Activated CD4-positive, CD25-positive, alpha-beta regulatory T cell (primary cell): ENCODE data around the gene PYGM.

Experiments
- DNase-seq, 4 experiments: peaks; one replicate each; lab custom pipeline; 2025; lab: John Stamatoyannopoulos, UW

The PYGM gene

DNA sequence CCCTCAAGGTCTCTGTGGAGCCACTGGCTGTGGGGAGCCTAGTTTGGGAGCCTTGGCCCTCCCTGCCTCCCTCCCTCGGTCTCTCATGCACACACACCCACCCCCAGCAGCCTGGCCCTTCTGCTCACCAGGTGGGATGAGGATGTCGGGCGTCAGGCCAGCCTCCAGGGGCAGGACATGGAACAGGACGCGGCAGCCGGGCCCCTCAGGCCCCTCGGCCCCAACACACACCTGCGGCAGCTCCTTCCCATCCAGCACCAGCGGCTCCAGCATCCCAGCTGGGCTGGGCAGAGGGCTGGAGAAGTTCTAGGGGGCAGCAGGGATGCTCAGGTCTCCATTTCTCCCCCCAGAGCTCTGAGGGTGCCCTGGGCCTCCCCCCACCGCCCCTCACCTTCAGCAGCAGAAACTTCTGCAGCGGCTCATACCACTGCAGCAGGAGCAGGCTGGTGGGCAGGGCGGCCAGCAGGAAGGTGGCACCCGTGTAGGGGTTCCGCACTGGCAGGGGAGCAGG is 32.1 kb upstream of the PYGM start:
- DNase-seq, result no peak

DNA sequence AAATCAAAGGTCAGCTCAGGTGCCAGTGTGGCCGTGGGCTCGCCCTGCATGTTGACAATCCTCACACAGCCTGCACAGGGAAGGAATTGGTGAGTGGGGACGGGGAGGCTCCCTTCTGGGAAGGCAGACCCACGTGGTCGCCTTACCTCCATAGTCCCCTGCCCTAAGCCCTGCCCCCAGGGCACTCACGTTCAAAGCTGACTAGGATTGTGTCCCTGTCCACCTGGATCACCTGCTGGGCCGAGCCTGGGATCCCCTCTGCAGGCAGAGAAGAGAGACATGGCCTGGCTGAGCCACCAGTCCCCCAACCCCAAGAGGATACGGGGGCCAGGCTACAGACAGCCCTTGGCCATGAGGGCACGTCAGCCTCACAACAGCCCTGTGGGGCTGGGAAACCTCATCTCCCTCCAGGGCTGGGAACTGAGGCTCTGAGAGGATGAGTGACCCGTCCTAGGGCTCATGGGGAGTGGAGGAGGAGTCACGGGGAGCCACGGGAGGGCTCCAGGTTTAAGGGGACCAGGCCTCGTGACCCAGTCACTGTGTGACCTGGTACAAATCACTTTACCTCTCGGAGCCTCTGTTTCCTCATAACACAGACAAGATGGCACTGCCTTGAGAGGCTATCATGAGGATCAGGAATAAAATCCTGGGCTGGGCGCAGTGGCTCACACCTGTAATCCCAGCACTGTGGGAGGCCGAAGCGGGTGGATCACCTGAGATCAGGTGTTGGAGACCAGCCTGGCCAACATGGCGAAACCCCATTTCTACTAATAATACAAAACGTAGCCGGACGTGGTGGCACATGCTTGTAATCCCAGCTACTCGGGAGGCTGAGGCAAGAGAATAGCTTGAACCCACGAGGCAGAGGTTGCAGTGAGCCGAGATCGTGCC is 30.7 kb upstream of the PYGM start:
- no peak for DNase-seq

DNA sequence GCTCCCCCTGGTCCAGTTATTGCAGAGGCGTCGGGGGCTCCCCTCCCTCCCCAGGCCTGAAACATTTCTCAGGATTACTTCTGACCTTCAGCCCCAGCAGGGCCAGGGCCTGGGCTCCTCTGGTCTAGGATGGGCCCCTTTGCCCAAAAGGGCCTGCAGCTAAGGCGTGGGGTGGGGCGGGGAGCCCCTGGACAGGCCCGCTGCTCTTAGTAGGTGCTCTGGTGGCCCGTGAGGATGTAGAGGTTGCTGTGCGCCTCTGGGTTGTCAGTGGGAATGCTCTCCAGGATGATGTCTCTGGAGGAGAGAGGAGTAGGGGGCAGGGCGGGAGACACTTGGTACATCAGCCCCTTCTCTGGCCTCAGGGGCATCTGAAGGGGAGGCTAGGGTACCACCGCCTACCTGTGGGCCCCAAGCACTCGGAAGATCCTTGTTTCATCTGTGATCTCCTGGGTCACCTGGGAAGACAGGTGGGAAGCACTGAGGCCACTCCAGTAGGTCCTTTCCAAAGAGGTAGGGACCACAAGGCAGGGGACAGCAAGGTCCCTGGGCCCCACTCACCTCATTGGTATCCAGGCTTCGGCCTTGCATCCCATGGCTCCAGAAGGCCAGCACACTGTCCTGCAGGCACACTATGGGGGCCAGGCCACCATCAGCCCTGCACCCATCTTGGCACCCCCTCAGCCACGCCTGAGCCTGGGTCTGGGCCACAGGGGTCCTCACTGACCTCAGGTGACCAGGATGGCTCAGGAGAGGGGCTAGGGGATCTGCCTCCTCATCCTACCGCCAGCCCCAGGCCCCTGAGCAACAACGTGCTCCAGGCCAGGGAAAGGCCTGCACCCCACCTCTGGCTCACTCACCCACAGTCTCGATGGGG is 29.8 kb upstream of the PYGM start:
- no peak for DNase-seq

DNA sequence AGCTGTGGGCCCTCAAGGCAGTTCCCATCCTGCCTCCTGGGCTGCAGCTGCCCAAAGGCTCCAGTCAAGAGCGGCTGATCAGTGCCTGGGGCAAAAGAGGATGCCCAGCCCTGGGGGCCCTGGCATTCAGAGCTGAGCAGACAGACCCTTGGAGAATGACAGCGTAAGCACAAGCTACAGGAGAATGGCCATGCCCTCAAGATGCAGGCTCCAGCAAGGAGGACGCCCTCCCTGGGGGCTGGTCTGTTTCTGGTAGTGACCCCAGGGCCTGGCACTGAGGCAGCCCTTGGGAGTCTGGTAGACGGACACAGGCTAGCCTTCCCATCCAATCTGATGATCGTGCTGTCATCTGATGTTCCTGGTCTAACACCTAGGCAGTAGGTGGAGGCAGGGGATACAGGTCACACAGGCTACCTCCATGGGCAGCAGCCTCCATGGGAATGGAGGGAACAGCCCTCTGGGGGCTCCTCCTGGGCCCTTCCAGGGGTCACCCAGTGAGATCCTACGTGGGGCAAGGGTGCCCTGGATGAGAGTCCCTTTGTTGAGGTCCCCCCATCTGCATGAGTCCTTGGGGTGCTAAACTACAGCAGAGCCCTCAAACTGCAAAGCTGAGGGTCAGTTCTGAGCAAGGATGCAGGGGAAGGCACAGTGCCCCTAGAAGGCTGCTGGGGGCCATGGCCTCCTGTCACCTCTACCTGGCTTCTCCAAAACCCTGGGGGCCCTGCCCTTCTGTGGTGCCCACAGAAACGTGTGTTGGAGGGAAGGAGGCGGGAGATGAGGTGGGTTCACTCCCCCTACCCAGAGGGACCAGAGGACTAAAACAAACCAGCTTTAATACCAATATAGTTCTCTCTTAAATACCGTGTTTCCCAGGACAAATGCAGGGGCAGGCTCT is 28.8 kb upstream of the PYGM start:
- no peak for DNase-seq

DNA sequence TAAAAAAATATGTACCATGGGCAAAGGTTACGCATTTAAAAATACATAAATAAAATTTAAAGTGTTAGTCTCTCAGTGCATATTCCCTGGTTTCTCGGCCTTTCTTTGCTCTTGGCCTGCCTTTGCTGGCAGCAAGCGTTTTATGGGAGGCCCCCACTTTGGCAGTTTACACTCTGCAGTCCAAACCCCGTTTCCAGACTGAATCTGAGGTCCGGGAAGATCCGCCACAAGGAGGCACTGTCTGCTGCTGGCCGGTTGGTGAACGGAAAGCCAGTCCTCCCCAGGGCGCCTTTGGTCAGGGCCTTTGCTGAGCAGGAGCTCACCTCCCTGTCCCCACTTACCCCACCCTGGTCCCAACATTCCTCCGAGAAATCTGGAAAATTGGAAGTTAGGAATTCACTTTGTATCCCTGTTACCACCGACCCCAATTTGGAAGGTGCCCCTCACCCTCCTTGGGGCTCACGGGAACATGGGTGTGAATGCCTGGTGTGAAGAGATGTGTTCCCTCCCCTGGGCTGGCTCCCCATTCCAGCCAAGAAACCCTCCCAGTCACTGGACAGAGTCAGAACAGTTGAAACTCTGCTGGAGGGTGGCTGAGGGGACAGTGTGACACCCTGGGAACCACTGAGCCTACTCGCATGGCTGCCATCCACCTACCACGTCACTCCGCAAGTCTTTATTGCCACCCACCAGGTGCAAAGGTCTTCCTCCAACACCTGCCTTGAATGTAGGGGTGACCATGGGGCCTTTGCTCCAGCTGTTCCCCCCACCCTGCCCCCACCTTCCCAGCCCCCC is 27.9 kb upstream of the PYGM start:
- DNase-seq, result peak in 2 of 4 experiments; percentile 31 to 33

DNA sequence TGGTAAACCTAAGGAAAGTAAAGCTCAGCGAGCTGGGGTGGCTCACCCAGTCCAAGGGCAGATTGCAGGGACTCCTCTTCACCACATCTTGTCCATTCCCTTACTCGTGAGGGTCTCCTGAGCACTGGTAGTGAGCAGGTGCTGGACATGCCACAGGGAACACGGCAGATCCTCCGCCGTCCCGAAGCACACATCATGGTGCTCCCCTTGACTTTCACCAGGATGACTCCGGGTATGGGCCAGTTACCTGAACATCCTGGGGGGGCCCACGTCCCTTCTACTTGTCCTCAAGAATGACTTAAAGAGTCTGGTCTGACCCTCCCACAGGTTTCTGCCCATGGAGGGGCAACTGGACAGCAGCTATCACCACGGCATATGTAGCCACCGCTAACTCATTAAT is 26.5 kb upstream of the PYGM start:
- DNase-seq, result no peak

DNA sequence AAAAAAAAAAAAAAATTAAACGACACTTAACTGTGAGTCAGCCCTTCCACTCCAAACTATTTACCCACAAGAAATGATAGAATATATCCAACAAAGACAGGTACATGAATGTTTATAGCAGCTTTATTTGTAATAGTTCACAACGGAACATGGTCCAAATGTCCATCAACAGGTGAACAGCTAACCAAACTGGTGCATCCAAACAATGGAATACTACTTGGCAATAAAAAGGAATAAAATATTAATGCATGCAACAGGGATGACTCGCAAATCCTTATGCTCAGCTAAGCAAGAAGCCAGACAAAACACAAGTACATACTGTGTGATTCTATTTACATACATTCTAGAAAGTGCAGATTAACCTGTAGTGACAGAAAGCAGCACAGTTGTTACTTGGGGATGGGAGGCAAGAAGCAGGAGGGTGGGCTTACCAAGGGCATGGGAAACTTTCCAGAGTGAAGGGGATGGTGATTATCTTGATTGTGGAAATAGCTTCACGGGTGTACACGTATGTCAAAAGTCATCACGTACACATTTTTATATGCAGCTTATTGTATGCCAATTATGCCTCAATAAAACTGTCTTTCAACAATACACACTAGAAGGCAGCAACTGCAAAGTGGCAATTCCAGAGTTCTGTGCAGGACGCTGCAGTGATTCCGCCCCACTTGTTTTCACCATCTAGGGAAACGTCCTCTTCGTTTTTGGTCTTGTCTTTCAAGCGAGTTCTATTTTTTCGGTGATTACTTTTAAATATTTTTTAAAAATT is 25.2 kb upstream of the PYGM start:
- DNase-seq, result no peak

DNA sequence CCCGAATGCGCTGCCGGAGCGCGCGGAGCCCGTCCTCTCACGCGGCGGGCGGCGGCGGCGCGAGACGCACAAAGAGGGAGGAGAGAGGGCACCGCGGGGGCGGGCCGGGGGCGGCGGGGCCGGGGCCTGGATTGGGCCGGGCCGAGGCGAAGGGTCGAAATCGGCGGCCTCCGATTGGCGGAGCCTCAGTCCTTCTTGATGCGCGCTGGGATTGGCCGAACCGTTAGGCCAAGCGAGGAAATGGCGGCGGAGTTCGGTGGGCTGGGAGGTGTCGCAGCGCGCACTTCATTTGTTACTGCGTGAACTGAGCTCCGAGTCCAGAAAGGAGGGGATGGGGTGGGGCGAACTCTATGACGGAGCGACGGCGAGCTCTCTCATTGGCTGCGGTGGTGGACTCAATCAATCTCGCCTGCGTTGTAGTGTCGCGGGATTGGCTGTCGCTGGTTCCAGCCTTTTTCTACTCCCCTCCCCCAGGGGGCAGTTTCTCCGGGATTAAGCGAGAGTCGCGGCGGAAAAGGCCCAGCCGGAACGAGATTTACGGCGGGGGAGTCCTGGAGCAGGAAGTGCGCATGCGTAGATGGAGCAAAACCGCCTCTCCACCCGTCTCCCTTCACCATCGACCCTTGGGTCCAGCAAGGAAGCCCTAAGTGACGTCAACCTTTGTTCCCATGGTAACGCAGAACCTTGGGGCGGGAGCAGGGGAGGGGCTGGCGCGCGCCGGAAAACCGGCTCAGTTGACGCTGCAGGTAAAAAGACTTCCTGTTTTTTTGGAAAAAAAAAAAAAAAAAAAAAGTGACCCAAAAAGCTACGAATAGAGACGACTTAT is 18.9 kb upstream of the PYGM start, which contains the start of gene SF1:
Gene SF1, minus strand, starts transcription at position 70 of the 826 bp plus-strand sequence. CDS start 150 bp downstream, outside the sequence.
- peak; percentile 97 to 100 (median 98) for DNase-seq

DNA sequence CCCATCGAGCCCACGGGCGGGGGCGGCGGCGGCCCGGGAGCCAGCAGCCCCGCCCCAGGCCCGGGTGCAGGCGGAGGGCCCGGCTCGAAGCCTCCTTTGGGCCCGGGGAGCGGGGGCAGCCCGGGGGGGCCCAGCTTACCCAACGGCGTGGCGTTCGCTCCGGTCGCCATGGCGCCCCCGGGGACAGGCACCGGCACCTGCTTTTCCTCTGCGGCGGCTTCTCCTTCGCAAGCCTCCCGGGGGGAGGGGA is 18.4 kb upstream of the PYGM start:
- no peak for DNase-seq

DNA sequence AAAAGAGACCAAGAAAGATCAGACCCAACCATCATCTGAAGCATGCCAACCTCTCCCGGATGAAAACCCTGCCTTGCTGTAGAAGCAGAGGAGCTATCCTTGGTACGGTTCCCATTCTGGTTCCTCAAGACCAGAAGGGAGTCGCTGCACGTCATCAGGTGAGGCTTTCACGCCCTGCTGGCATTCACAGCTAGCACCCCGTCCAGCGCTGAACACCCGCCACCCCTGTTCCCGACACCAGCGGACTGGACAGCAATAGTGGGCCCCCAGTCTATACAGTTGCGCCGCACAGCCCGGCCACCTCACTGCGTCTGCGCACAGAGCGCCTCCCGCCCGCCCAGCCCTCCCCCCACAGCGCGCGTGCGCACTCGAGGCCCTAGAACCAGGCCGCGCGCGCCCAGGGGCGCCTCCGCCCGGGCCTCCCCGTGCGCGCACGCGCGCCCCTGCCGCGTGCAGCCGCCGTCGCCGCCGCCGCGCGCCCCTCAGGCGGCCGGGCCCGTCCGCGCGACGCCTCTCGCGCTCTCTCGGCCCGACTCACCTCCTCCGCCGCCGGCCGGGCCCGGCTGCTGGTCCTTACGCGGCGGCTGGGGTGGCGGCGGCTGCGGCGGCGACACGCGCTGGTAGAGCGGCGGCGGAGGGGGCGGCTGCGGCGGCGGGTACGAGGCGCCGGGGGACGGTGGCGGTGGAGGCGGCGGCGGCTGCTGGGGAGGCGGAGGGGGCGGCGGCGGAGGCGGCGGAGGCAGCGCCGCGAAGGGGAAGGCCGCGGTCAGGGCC is 17.9 kb upstream of the PYGM start:
- peak; percentile 68 to 82 (median 77) for DNase-seq

DNA sequence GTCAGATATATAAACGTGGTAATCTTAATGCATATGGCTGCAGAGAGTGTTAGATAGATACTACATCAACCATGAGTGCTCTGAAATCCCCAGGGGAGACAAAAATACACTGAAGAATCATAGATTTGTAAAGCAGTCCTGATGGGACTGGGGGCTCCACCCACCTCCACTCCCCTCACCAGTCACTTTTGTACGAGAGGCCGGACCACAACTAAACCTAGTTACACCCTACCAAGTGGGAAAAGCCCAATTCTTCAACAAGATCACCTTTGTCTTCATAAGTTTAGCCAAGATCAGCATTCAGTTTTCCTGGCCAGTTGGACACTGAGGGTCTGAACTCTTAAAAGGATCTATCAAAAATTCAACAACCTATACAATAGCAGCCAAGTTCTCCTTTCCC is 17.1 kb upstream of the PYGM start:
- DNase-seq, result no peak

DNA sequence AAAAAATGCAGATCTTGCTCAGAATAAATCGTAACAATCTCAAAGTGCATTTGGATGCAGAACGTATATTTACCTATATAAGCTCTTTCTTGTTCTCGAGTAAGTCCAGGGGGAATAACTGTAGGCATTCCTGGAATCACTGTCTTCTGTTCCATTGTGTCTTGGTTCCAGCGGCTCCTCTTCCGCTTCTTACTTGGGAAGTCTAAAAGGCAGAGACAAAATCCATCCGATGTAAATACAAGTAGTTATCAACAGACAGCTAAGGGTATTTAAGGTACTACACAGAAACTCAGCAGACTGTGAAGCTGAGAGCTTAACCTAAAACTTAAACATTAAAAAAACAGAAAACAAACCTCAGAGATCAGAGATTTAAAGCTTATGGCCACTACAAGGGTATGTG is 16.7 kb upstream of the PYGM start:
- no peak for DNase-seq

DNA sequence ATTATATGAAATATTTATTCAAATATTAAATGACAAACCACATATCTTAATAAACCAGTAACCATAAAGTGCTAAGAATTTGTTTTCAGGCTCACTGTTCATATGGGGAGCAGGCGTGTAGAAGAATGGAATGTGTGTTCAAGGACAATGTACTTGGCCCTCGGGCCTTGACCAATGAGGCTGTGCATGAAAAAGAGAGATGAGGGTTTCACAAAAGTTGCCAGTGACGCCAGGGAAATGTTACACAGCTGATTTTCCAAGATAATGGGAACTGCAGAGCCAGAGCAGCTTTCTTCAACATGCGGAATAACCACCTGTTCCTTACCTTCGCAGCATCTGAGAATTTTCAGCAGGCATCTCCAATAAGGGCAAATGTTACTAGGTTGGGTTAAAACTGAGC is 14.4 kb upstream of the PYGM start:
- DNase-seq, result no peak

DNA sequence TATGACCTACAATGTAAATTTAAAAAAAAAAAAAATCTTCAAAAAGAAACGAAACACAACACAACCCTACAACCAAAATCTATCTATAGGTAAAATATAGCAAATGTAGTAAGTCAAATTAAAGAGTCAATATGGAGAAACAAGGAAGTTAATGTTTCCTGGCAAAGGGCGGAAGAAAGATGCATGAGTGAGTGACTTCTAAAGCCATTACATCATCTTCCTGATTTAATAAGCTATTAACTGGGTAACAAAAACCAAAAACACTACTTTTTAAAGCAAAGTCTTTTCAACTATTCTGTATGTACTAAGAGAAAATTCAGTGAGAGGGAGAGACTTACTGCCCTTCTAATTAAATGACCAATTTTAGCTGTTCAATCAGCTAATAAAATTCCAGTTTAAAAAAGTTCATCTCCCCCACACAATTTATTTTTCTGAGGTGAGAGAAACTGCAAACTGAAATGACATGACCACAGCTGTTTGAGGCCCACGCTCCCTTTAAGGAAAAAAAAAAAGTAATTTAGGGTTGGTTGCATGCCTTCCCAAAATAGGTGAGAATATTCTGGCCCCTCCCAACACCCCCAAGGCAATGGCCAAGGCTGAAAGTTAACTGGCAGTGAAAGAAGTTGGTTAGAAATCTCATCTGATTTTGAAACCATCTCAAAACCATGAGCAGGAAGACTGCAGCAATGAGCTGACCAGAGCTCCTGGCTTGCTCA is 12.7 kb upstream of the PYGM start:
- DNase-seq, result no peak

DNA sequence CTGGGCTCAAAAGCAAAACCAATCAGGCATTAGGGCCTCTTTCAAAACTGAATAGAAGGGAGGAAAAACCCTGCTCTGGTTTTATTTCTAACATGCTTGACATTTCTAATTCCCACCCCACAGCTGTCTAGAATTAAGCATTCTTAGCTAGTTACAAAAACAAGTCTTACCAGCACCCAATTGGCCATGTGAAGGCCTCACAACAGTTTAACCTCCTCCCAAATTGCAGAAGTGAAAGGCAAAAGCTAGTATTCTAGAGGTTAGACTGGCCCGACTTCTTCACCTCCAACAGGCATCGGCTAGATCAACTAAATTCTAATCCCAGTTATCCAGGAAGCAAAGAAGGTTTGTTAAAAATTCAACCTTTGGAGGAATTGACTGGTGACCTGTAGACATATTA is 12.1 kb upstream of the PYGM start:
- no peak for DNase-seq

DNA sequence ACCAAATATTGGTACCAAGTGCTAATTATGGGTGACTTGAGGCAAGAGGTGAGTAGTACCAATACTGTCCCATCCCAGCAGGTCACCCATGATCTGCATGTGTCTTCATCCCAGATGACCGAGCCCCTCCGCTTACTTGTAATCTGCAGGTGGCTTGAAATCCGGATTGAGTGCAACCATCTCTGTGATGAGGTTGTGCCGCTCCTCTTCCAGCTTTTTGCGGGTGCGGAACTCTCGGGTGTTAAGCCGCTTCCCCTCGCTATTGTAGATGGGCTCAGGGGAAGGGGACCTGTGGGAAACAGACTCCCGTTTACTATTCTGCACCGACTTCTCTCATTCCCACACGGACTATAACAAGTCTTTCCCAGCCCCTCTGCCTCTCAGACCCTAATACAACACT is 10.3 kb upstream of the PYGM start:
- no peak for DNase-seq

DNA sequence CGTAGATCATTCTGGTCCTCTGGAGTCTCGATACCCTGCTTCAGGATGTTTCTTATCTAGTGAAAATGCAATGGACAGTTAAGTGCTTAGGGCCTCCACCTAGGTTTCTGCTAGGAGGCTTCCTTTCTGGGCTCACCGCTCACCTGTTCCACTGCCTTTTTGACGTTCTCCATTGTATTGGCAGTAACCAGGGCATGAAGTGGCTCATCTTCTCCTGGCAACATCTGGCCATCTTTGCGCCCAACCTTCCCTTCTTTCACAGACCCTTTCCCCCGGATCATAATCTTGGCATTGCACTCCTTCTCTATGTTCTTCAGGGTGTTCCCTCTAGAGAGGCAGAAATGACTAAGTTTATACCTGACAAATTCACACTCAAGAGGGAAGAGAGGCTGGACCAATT is 9.5 kb upstream of the PYGM start:
- DNase-seq, result no peak

DNA sequence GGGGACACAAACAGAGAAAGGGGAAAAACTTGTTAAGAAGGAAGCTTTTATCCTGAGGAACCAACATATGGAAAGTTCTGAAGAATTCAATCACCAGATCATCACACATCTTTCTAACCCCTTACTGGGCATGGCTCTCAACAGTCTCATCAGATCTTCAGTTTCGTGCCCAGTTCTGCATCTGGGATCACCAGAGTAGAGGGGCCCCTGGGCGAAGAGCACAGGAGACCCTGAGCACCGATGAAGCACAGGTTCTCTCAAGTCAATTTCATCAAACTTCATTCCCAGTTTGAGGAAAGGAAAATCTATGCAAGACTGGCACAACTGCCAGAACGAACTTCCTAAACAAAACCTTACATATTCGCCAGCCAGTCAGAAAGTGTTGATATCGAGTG is 8.5 kb upstream of the PYGM start:
- no peak for DNase-seq
